Peyer's patch (tissue), 4 donors: ENCODE results near the gene OIT3.

Experiments used
- POLR2A ChIP-seq, 2 donors: fragments of 450-650 bp; IDR thresholded peaks; one replicate each; pipeline ENCODE4 v1.5.1; 2017; ENCODE audit warnings: antibody characterized with exemption in 2 of 2, mild to moderate bottlenecking in 2 of 2, moderate library complexity in 2 of 2
- TF ChIP-seq, protein P1 (sequence below), 6 experiments: fragments of 450-650 bp in 4 of 6; fragments of 200-600 bp in 2 of 6; sonication (generic) in 1 of 6; IDR thresholded peaks; one replicate each; pipeline ENCODE4 v1.5.1; 2017 to 2019; ENCODE audit warnings: antibody characterized with exemption in 6 of 6, mild to moderate bottlenecking in 3 of 6, moderate library complexity in 1 of 6

DNA sequence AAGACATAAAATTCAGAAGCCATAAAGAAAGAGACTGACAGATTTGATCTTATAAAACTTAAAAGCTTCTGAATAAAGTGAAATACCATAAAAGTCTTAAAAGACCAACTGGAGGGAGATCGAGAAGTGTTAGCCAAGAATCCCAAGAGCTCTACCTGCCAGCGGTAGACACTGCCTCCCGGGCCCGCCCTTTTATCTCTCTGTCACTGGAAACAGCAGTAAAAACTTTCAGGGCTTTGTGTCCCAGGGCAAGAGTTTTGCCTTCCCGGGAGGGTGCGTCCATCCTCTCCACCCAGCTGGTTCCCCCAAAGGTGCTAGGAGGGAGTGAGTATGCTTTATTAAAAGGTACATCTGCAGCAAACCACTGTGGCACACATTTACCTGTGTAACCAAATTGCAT lies 55.2 kb downstream of the OIT3 start:
- TF ChIP-seq, protein P1, sequence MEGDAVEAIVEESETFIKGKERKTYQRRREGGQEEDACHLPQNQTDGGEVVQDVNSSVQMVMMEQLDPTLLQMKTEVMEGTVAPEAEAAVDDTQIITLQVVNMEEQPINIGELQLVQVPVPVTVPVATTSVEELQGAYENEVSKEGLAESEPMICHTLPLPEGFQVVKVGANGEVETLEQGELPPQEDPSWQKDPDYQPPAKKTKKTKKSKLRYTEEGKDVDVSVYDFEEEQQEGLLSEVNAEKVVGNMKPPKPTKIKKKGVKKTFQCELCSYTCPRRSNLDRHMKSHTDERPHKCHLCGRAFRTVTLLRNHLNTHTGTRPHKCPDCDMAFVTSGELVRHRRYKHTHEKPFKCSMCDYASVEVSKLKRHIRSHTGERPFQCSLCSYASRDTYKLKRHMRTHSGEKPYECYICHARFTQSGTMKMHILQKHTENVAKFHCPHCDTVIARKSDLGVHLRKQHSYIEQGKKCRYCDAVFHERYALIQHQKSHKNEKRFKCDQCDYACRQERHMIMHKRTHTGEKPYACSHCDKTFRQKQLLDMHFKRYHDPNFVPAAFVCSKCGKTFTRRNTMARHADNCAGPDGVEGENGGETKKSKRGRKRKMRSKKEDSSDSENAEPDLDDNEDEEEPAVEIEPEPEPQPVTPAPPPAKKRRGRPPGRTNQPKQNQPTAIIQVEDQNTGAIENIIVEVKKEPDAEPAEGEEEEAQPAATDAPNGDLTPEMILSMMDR (IDR thresholded peaks at IDR 0.05): no peak
- no peak for TF ChIP-seq POLR2A (IDR thresholded peaks at IDR 0.05)
